Choroid plexus epithelial cell (primary cell): Measurements from ENCODE around the gene ELOVL4.

ENCODE experiments used
- DNase-seq: peaks from one replicate; pipeline ENCODE4 v3.0.0-alpha.2; 2010; ENCODE audit warnings: low read depth
- H3K4me3 ChIP-seq: 2 replicates; pipeline ENCODE4 v1.5.1; 2011; ENCODE audit warnings: low read depth, mild to moderate bottlenecking, control low read depth, low read length, moderate library complexity
- TF ChIP-seq, protein P1 (sequence below): conservative IDR thresholded peaks from 2 replicates; pipeline ENCODE4 v1.5.1; 2011; ENCODE audit warnings: low read depth, mild to moderate bottlenecking, control low read depth, inconsistent platforms, low read length, moderate library complexity

ELOVL4 gene

GRCh38 chr6:79947191-79948186 is at the start of gene ELOVL4:
ELOVL4 (minus strand) TSS chr6:79947553; CDS start chr6:79947279, 274 bp downstream.
- H3K4me3 ChIP-seq: peak within 1 kb of the TSS; percentile 77
- TF ChIP-seq, protein P1, sequence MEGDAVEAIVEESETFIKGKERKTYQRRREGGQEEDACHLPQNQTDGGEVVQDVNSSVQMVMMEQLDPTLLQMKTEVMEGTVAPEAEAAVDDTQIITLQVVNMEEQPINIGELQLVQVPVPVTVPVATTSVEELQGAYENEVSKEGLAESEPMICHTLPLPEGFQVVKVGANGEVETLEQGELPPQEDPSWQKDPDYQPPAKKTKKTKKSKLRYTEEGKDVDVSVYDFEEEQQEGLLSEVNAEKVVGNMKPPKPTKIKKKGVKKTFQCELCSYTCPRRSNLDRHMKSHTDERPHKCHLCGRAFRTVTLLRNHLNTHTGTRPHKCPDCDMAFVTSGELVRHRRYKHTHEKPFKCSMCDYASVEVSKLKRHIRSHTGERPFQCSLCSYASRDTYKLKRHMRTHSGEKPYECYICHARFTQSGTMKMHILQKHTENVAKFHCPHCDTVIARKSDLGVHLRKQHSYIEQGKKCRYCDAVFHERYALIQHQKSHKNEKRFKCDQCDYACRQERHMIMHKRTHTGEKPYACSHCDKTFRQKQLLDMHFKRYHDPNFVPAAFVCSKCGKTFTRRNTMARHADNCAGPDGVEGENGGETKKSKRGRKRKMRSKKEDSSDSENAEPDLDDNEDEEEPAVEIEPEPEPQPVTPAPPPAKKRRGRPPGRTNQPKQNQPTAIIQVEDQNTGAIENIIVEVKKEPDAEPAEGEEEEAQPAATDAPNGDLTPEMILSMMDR: no peak
- DNase-seq: peak; percentile 78

- no peak overlapping the region for H3K4me3 ChIP-seq
- no peak for DNase-seq
- TF ChIP-seq, protein P1: no peak
Observed at GRCh38 chr6:79993911-79994309, 46.6 kb upstream of the ELOVL4 start.

GRCh38 chr6:79993012-79993910 is 45.9 kb upstream of the ELOVL4 start:
- TF ChIP-seq, protein P1: no peak
- DNase-seq: no peak
- H3K4me3 ChIP-seq: no peak overlapping the region

GRCh38 chr6:79989641-79990040 is 42.3 kb upstream of the ELOVL4 start:
- TF ChIP-seq, protein P1: no peak
- no peak overlapping the region for H3K4me3 ChIP-seq

GRCh38 chr6:79985128-79985527 is 37.8 kb upstream of the ELOVL4 start:
- no peak for DNase-seq
- H3K4me3 ChIP-seq: no peak overlapping the region
- TF ChIP-seq, protein P1: no peak

More at GRCh38 chr6:79989641-79990040, 42.3 kb upstream of the ELOVL4 start:
- DNase-seq: no peak

DNA sequence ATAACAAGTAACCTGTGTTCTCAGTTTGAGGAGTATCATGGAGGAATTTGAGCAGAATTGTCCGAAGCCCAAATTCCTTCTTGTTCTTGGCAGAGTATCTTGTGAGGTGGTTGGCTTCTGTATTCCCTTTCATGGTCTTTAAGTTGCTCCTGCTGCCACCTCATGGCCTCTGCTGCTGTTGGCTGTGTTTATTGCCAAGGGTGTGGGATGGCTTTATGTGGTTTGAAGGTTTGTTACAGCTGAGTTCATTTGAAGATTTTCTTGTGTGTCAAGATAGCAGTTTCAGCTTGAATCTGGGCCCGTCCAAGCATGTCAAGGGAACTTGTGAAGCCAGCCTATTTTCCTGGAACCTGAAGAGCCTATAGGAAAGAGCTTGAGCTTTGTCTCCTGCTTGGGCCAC is 36.9 kb upstream of the ELOVL4 start:
- TF ChIP-seq, protein P1: no peak
- peak; percentile 16 for DNase-seq
- no peak overlapping the region for H3K4me3 ChIP-seq
